ENCODE data around the gene DENND5B.
"Not testable (repeated sequence)": the region's sequence is repeated elsewhere in the genome, so short reads cannot be mapped to it uniquely, and the experiment has no call there.

DENND5B gene

GRCh38 chr12:31590642-31591379 lies at the start of gene DENND5B:
DENND5B (minus strand) TSS chr12:31591136; CDS start chr12:31590832, 304 bp downstream.
- DNase-seq = no peak

GRCh38 chr12:31634620-31635019 lies 43.7 kb upstream of the DENND5B start:
- DNase-seq = no peak

GRCh38 chr12:31633464-31633863 lies 42.5 kb upstream of the DENND5B start:
- DNase-seq = no peak

- DNase-seq = no peak
These were observed 40.9 kb upstream of the DENND5B start for GRCh38 chr12:31631809-31632208.

- no peak for DNase-seq
These were observed 40.2 kb upstream of the DENND5B start for GRCh38 chr12:31631023-31631724.

- DNase-seq = no peak
These were observed 39.1 kb upstream of the DENND5B start for GRCh38 chr12:31629756-31630732.

GRCh38 chr12:31627456-31628054 lies 36.6 kb upstream of the DENND5B start:
- DNase-seq = no peak

- no peak for DNase-seq
These were observed 35.5 kb upstream of the DENND5B start for GRCh38 chr12:31626270-31626995.

- DNase-seq = no peak
These were observed 31.1 kb upstream of the DENND5B start for GRCh38 chr12:31622038-31622437.

- DNase-seq = no peak
These were observed 29.4 kb upstream of the DENND5B start for GRCh38 chr12:31620311-31620710.

GRCh38 chr12:31618228-31619025 lies 27.5 kb upstream of the DENND5B start:
- DNase-seq = no peak

GRCh38 chr12:31612819-31613218 lies 21.9 kb upstream of the DENND5B start:
- DNase-seq = no peak

GRCh38 chr12:31608299-31608698 lies 17.4 kb upstream of the DENND5B start:
- not testable (repeated sequence) for DNase-seq

- no peak for DNase-seq
These were observed 14.6 kb upstream of the DENND5B start for GRCh38 chr12:31605531-31605930.

GRCh38 chr12:31603546-31604009 lies 12.6 kb upstream of the DENND5B start:
- DNase-seq = no peak

- DNase-seq = no peak
These were observed 9.8 kb upstream of the DENND5B start for GRCh38 chr12:31600750-31601149.

- no peak for DNase-seq
These were observed 9.3 kb upstream of the DENND5B start for GRCh38 chr12:31600252-31600651.

- DNase-seq = no peak
These were observed 8.1 kb upstream of the DENND5B start for GRCh38 chr12:31599053-31599452.

- no peak for DNase-seq
These were observed 6.1 kb upstream of the DENND5B start for GRCh38 chr12:31597066-31597465.

GRCh38 chr12:31594681-31595080 lies 3.7 kb upstream of the DENND5B start:
- no peak for DNase-seq

GRCh38 chr12:31591380-31591901 lies 505 bp upstream of the DENND5B start:
- no peak for DNase-seq

All from NK-92 treated with Interleukin-12 subunit alpha and Interleukin-12 subunit beta, amount 100 ng/mL, for 24 hours (cell line).